GM21515 (cell line): Measurements from ENCODE around the gene AK8.

ENCODE experiments used
- ATAC-seq: cut with Tn5 transposase; IDR thresholded peaks from one replicate; pipeline ENCODE4 v1.9.1; 2021; ENCODE audit not compliant: unreplicated experiment

AK8 gene

GRCh38 chr9:132858751-132859150 is 19.3 kb downstream of the AK8 start:
- no peak for ATAC-seq

GRCh38 chr9:132857616-132858342 is 20.3 kb downstream of the AK8 start:
- ATAC-seq = no peak

GRCh38 chr9:132857031-132857430 is 21.1 kb downstream of the AK8 start:
- no peak for ATAC-seq

- no peak for ATAC-seq
Observed at GRCh38 chr9:132855904-132856303, 22.2 kb downstream of the AK8 start.

GRCh38 chr9:132854832-132855231 is 23.3 kb downstream of the AK8 start:
- ATAC-seq = no peak

- no peak for ATAC-seq
Observed at GRCh38 chr9:132853482-132853881, 24.6 kb downstream of the AK8 start.

- ATAC-seq = no peak
Observed at GRCh38 chr9:132849185-132849706, 28.8 kb downstream of the AK8 start.

GRCh38 chr9:132846918-132847515 is 31.1 kb downstream of the AK8 start:
- ATAC-seq = no peak

GRCh38 chr9:132846109-132846917 is 31.8 kb downstream of the AK8 start:
- ATAC-seq = no peak

GRCh38 chr9:132842124-132843044 is 35.7 kb downstream of the AK8 start:
- ATAC-seq = no peak

GRCh38 chr9:132840980-132841379 is 37.1 kb downstream of the AK8 start:
- ATAC-seq = no peak

- ATAC-seq = no peak
Observed at GRCh38 chr9:132838291-132838690, 39.8 kb downstream of the AK8 start.

GRCh38 chr9:132837501-132838286 is 40.4 kb downstream of the AK8 start:
- no peak for ATAC-seq

GRCh38 chr9:132834343-132834742 is 43.7 kb downstream of the AK8 start:
- ATAC-seq = no peak

GRCh38 chr9:132833550-132834121 is 44.4 kb downstream of the AK8 start:
- ATAC-seq = no peak

- ATAC-seq = no peak
Observed at GRCh38 chr9:132832171-132832881, 45.8 kb downstream of the AK8 start.

GRCh38 chr9:132828201-132828770 is 49.8 kb downstream of the AK8 start:
- no peak for ATAC-seq

- ATAC-seq = no peak
Observed at GRCh38 chr9:132827366-132827765, 50.7 kb downstream of the AK8 start.
